ENCODE measurements around the gene PLEKHA7. TPM values are rescaled to one million over a fixed set of nuclear protein-coding genes. Genes with fewer than 3 reads are reported as not detected.

PLEKHA7 gene
- total and polyA plus RNA-seq, 4 donors, result 13.3 to 31.8 (median 21.5) TPM

DNA sequence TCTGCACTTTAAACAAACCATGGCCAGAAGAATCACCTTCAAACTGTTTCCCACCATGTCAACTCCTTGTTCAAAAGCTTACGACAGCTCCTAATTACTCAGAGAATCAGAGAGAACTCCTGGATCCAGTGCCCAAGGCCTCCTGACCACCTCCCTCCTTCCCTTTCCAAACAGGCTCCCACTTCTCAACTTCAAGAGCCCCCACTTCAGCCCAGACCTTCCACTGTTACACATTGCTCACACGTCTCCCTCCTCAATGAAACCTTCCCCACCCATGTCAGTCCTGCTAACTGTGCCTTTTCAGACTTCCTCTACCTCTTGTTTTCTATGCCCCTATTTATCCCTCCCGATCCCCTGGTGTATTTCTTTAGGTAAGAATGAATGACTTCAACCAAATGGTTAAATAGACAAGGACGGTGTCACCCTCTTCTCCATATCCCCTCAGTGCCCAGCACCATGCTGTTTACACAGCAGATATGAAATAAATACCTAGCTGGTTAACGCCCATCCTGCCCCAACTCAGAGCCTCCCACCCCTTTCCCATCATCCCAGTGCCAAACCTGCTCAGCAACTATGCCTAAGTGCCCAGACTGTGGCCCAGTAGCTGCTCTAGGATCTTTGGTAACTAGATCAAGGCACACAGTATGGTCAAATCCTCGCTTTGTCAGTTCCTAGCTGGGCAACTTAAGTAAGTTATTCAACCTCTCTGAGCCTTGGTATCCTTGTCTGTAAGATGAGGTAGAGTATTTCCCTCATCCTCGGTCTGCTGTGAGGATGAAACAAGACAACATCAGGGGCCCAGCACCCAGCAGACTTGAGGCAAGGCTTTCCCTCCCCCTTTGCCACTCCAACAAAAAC lies 36.8 kb downstream of the PLEKHA7 start:
- ATAC-seq (ENCODE audit: insufficient read depth, low FRiP score), result peak; percentile 61
- H3K27ac ChIP-seq (ENCODE audit: low read depth in 1 of 2, low read length in 1 of 2), result peak overlapping the region in 1 of 2 donors; percentile 79
- H3K27me3 ChIP-seq (ENCODE audit: control insufficient read depth in 3 of 3, insufficient read depth in 3 of 3, low read length in 2 of 3), result no peaks in the 10 kb centered on the region
- TF ChIP-seq, protein P1, sequence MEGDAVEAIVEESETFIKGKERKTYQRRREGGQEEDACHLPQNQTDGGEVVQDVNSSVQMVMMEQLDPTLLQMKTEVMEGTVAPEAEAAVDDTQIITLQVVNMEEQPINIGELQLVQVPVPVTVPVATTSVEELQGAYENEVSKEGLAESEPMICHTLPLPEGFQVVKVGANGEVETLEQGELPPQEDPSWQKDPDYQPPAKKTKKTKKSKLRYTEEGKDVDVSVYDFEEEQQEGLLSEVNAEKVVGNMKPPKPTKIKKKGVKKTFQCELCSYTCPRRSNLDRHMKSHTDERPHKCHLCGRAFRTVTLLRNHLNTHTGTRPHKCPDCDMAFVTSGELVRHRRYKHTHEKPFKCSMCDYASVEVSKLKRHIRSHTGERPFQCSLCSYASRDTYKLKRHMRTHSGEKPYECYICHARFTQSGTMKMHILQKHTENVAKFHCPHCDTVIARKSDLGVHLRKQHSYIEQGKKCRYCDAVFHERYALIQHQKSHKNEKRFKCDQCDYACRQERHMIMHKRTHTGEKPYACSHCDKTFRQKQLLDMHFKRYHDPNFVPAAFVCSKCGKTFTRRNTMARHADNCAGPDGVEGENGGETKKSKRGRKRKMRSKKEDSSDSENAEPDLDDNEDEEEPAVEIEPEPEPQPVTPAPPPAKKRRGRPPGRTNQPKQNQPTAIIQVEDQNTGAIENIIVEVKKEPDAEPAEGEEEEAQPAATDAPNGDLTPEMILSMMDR (IDR thresholded peaks at IDR 0.05; ENCODE audit: control extremely low read depth, extremely low read depth), result no peak
- 62 to 81% methylated on average over 7 of the region's 7 CpGs for WGBS, 2 donors
- peaks cover 0 to 23% (median 5%) of the 10 kb centered on the region in 5 donors for H3K4me1 ChIP-seq (ENCODE audit: control insufficient read depth in 5 of 5, insufficient read depth in 5 of 5, low read length in 5 of 5)
- no peaks in the 10 kb centered on the region for H3K36me3 ChIP-seq (ENCODE audit: control insufficient read depth in 4 of 4, insufficient read depth in 4 of 4, low read length in 4 of 4)
- no peaks in the 10 kb centered on the region for H3K9me3 ChIP-seq (ENCODE audit: control insufficient read depth in 4 of 4, insufficient read depth in 3 of 4, low read length in 3 of 4)
- no peak overlapping the region for H3K4me3 ChIP-seq
- no peak overlapping the region for H3K9ac ChIP-seq (ENCODE audit: insufficient read depth in 1 of 2, low read length in 2 of 2)
- peak; percentile 56 to 76 (median 73) for DNase-seq

DNA sequence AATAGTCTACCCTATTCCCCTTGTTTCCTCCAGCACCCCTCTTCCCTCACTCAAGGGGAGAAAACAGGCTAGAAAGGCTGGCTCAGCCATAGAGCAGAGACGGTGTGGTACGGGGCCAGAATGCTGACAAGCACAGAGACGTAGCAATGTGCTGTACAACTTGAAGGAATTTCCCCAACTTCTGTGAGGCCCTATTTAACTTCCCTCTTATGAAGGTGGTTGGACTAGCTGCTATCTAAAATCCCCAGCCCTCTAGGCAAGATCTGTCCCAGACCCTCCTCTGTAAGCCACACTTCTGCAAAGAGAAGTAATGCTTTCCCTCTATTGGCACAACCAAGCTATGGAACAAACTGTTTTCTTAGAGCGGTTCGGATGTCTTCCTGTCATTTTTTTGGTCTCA lies 37.8 kb downstream of the PLEKHA7 start:
- TF ChIP-seq, protein P1 (IDR thresholded peaks at IDR 0.05; ENCODE audit: control extremely low read depth, extremely low read depth), result no peak
- WGBS, 2 donors, result 49 to 54% methylated on average over 5 of the region's 5 CpGs
- peaks cover 0 to 19% (median 5%) of the 10 kb centered on the region in 5 donors for H3K4me1 ChIP-seq (ENCODE audit: control insufficient read depth in 5 of 5, insufficient read depth in 5 of 5, low read length in 5 of 5)

DNA sequence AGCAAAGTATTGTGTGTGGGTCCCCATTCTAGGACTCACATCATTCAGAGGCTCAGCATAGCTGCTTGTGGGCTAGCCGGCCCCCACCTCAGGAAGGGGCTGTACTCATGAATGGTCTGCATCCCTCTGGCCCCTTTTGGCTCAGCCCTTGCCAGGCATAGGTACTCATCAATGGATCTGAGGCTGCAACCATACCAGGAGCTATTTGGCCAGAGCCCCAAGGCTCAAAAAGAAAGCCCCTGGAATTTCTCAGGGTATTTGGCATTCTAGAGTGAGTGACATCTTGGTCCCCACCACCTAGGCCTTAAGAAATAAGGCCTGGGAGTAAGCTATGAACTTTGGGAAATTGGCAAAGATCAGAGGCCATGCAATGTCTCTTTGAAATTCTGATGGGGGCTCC lies 38.3 kb downstream of the PLEKHA7 start:
- Histone ChIP-seq H3K36me3 (ENCODE audit: control insufficient read depth in 4 of 4, insufficient read depth in 4 of 4, low read length in 4 of 4) (no peaks in the 10 kb centered on the region), H3K4me3 (no peak overlapping the region), H3K27ac (ENCODE audit: low read depth in 1 of 2, low read length in 1 of 2) (peak overlapping the region in 1 of 2 donors; percentile 67), H3K9me3 (ENCODE audit: control insufficient read depth in 4 of 4, insufficient read depth in 3 of 4, low read length in 3 of 4) (no peaks in the 10 kb centered on the region), H3K9ac (ENCODE audit: insufficient read depth in 1 of 2, low read length in 2 of 2) (no peak overlapping the region), H3K4me1 (ENCODE audit: control insufficient read depth in 5 of 5, insufficient read depth in 5 of 5, low read length in 5 of 5) (peaks cover 0 to 19% (median 5%) of the 10 kb centered on the region in 5 donors), H3K27me3 (ENCODE audit: control insufficient read depth in 3 of 3, insufficient read depth in 3 of 3, low read length in 2 of 3) (no peaks in the 10 kb centered on the region)
- 78 to 86% methylated on average over 1 of the region's 1 CpG for WGBS, 2 donors
- TF ChIP-seq, protein P1 (IDR thresholded peaks at IDR 0.05; ENCODE audit: control extremely low read depth, extremely low read depth), result no peak
- ATAC-seq (ENCODE audit: insufficient read depth, low FRiP score), result no peak
- no peak for DNase-seq

More for the DNA sequence above, 37.8 kb downstream of the PLEKHA7 start:
- H3K36me3 ChIP-seq (ENCODE audit: control insufficient read depth in 4 of 4, insufficient read depth in 4 of 4, low read length in 4 of 4), result no peaks in the 10 kb centered on the region
- ATAC-seq (ENCODE audit: insufficient read depth, low FRiP score) (no peak), DNase-seq (no peak)
- no peaks in the 10 kb centered on the region for H3K9me3 ChIP-seq (ENCODE audit: control insufficient read depth in 4 of 4, insufficient read depth in 3 of 4, low read length in 3 of 4)
- H3K9ac ChIP-seq (ENCODE audit: insufficient read depth in 1 of 2, low read length in 2 of 2), result no peak overlapping the region
- peak overlapping the region in 1 of 2 donors; percentile 67 for H3K27ac ChIP-seq (ENCODE audit: low read depth in 1 of 2, low read length in 1 of 2)
- no peak overlapping the region for H3K4me3 ChIP-seq
- H3K27me3 ChIP-seq (ENCODE audit: control insufficient read depth in 3 of 3, insufficient read depth in 3 of 3, low read length in 2 of 3), result no peaks in the 10 kb centered on the region

Data from lung (tissue), 12 donors.